ENCODE measurements around the gene WDFY2.
"Not testable (repeated sequence)": the region's sequence is repeated elsewhere in the genome, so short reads cannot be mapped to it uniquely, and the experiment has no call there.

WDFY2 gene

GRCh38 chr13:51632591-51633362, 48.5 kb downstream of the WDFY2 start:
- peak; percentile 48 for DNase-seq (ENCODE audit: low spot score)

GRCh38 chr13:51635137-51635878, 51.0 kb downstream of the WDFY2 start:
- no peak for DNase-seq (ENCODE audit: low spot score)

- DNase-seq (ENCODE audit: low spot score), result no peak
Measured at GRCh38 chr13:51636349-51636890, 52.2 kb downstream of the WDFY2 start.

GRCh38 chr13:51637852-51638215, 53.6 kb downstream of the WDFY2 start:
- DNase-seq (ENCODE audit: low spot score), result no peak

GRCh38 chr13:51638216-51638871, 54.1 kb downstream of the WDFY2 start:
- DNase-seq (ENCODE audit: low spot score), result no peak

GRCh38 chr13:51639171-51639570, 54.9 kb downstream of the WDFY2 start:
- no peak for DNase-seq (ENCODE audit: low spot score)

GRCh38 chr13:51640696-51641095, 56.4 kb downstream of the WDFY2 start:
- not testable (repeated sequence) for DNase-seq (ENCODE audit: low spot score)

- DNase-seq (ENCODE audit: low spot score), result no peak
Measured at GRCh38 chr13:51643105-51643881, 59.0 kb downstream of the WDFY2 start.

- no peak for DNase-seq (ENCODE audit: low spot score)
Measured at GRCh38 chr13:51643882-51644281, 59.6 kb downstream of the WDFY2 start.

- DNase-seq (ENCODE audit: low spot score), result no peak
Measured at GRCh38 chr13:51644654-51645053, 60.4 kb downstream of the WDFY2 start.

- no peak for DNase-seq (ENCODE audit: low spot score)
Measured at GRCh38 chr13:51645154-51645650, 60.9 kb downstream of the WDFY2 start.

- DNase-seq (ENCODE audit: low spot score), result no peak
Measured at GRCh38 chr13:51645761-51646670, 61.8 kb downstream of the WDFY2 start.

- DNase-seq (ENCODE audit: low spot score), result no peak
Measured at GRCh38 chr13:51647067-51647466, 62.8 kb downstream of the WDFY2 start.

GRCh38 chr13:51652193-51652592, 67.9 kb downstream of the WDFY2 start:
- DNase-seq (ENCODE audit: low spot score), result not testable (repeated sequence)

GRCh38 chr13:51659276-51660127, 75.2 kb downstream of the WDFY2 start:
- no peak for DNase-seq (ENCODE audit: low spot score)

- DNase-seq (ENCODE audit: low spot score), result no peak
Measured at GRCh38 chr13:51660813-51661212, 76.6 kb downstream of the WDFY2 start.

GRCh38 chr13:51663973-51664957, 80.0 kb downstream of the WDFY2 start:
- DNase-seq (ENCODE audit: low spot score), result no peak

GRCh38 chr13:51665456-51665855, 81.2 kb downstream of the WDFY2 start:
- DNase-seq (ENCODE audit: low spot score), result no peak

Data from iPS-NIHi11 (cell line).